DMS 273 (cell line): Measurements from ENCODE around the gene SMAP1.

Experiments
- DNase-seq: peaks from one replicate; lab custom pipeline; 2025; ENCODE audit not compliant: unreplicated experiment; lab: John Stamatoyannopoulos, UW

The SMAP1 gene

GRCh38 chr6:70667711-70668498, at the start of gene SMAP1:
TSS of gene SMAP1 (plus strand) at chr6:70667883. CDS start at chr6:70668024, 141 bp downstream.
- peak; percentile 97 for DNase-seq

GRCh38 chr6:70620746-70621145, 46.9 kb upstream of the SMAP1 start:
- DNase-seq: no peak

- peak; percentile 15 for DNase-seq
These were observed 45.2 kb upstream of the SMAP1 start for GRCh38 chr6:70622461-70622860.

- DNase-seq: peak; percentile 37
These were observed 42.2 kb upstream of the SMAP1 start for GRCh38 chr6:70625436-70625835.

- no peak for DNase-seq
These were observed 40.0 kb upstream of the SMAP1 start for GRCh38 chr6:70627500-70628254.

GRCh38 chr6:70629929-70630328, 37.8 kb upstream of the SMAP1 start:
- peak; percentile 51 for DNase-seq

GRCh38 chr6:70633870-70634269, 33.8 kb upstream of the SMAP1 start:
- DNase-seq: no peak

GRCh38 chr6:70636596-70636995, 31.1 kb upstream of the SMAP1 start:
- no peak for DNase-seq

GRCh38 chr6:70638468-70638867, 29.2 kb upstream of the SMAP1 start:
- no peak for DNase-seq

- DNase-seq: no peak
These were observed 16.3 kb upstream of the SMAP1 start for GRCh38 chr6:70651326-70651905.

- DNase-seq: no peak
These were observed 15.5 kb upstream of the SMAP1 start for GRCh38 chr6:70652216-70652615.

GRCh38 chr6:70657706-70658105, 10.0 kb upstream of the SMAP1 start:
- DNase-seq: no peak

GRCh38 chr6:70663881-70664466, 3.7 kb upstream of the SMAP1 start:
- DNase-seq: peak; percentile 86

- DNase-seq: no peak
These were observed 977 bp upstream of the SMAP1 start for GRCh38 chr6:70666706-70667105.

- no peak for DNase-seq
These were observed 400 bp upstream of the SMAP1 start for GRCh38 chr6:70667256-70667710.

GRCh38 chr6:70668499-70668812, 773 bp downstream of the SMAP1 start:
- DNase-seq: no peak

- peak; percentile 11 for DNase-seq
These were observed 1.4 kb downstream of the SMAP1 start for GRCh38 chr6:70669133-70669532.

- DNase-seq: no peak
These were observed 4.9 kb downstream of the SMAP1 start for GRCh38 chr6:70672549-70672948.

GRCh38 chr6:70673054-70673453, 5.4 kb downstream of the SMAP1 start:
- no peak for DNase-seq

GRCh38 chr6:70673601-70674000, 5.9 kb downstream of the SMAP1 start:
- no peak for DNase-seq

GRCh38 chr6:70675822-70676221, 8.1 kb downstream of the SMAP1 start:
- DNase-seq: peak; percentile 5

- no peak for DNase-seq
These were observed 9.1 kb downstream of the SMAP1 start for GRCh38 chr6:70676821-70677220.
